Activated T-cell treated with anti-CD3 and anti-CD28 coated beads, Interleukin-2, amount 50 U/mL, for 48 hours (primary cell): Measurements from ENCODE around the gene IL17B.
A peak's percentile ranks its signal among the peaks of the same experiment; 100 is the strongest.

Source experiments
- DNase-seq, 2 experiments: peaks; one replicate each; pipeline ENCODE4 v3.0.0-alpha.2; 2020

Gene IL17B

DNA sequence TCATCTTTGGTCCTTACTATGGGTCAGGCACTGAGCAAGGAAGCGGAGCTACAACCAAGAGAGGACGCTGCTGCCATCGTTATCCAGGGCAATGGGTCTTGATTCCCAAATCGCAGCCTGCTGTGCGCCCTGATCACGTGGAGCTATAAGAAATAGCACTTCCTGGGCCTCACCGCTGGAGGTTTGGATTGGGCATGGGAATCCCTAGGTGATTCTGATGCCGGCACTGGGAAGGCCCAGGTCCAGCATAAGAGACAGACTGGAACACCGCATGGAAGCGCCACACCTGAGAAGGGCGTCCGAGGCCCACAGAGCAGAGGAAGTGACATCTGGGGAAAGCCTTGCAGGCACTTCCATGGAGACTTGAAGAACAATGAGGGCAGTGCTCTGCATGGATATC is 3.0 kb downstream of the IL17B start:
- DNase-seq = no peak

DNA sequence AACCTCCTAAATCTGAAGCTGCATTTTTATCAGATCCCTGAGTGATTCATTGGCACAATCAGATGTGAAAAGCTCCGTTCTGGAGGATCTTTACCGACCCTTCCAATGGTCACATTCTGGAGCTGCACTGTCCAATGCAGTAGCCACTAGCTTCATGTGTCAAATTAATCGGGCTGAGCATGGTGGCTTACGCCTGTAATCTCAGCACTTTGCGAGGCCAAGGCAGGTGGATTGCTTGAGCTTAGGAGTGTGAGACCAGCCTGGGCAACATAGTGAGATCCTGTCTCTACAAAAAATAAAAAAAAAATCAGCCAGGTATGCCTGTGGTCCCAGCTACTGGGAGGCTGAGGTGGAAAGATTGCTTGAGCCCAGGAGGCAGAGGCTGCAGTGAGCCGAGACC is 3.7 kb downstream of the IL17B start:
- no peak for DNase-seq

DNA sequence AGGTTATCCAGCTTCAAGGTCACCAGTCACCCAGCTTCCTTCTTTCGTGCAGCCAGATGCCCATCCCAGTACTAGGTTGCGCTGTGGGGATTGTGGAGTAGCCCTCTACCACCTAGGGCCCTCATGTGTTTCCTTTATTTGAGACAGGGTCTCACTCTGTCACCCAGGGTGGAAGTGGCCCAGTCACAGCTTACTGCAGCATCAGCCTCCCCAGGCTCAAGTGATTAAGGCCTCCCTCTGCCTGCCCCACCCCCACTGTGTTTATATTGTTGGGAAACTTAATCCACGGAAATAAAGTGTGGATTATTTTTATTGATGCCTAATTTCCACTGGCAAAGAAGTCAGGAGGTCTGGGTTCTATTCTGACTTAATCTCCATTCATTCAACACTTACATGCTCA is 4.3 kb downstream of the IL17B start:
- no peak for DNase-seq

DNA sequence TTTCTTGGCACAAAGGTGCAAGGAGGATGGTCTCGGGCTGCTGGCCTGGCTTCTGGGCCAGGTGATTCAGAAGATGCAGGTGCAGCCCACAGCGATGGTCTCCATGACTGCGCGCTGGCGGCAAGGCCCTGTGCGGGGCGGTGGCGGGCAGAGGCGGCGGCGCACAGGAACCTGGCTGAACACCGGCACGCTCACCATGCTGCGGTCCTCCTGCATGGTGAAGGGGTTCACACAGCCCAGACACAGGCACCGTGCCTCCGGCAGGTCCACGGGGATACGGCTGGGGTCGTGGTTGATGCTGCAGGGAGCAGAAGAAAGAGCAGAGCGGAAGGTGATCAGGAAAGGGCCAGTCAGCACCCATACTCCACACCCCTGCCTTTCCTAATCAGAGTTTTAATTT is 4.8 kb downstream of the IL17B start:
- DNase-seq = no peak

DNA sequence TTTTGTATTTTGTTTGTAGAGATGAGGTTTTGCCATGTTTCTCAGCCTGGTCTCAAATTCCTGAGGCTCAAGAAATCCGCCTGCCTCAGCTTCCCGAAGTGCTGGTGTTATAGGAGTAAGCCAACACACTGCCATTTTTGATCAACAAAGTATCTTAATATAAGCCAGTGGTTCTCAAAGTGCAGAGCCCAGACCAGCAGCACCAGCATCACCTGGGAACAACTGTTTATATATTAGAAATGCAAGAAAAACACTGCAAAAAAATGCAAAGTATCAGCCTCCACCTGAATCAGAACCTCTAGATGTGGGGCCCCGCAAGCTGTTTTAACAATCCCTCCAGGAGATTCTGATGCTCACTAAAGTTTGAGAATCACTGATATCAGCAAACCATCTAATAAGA is 6.2 kb downstream of the IL17B start:
- DNase-seq = no peak

DNA sequence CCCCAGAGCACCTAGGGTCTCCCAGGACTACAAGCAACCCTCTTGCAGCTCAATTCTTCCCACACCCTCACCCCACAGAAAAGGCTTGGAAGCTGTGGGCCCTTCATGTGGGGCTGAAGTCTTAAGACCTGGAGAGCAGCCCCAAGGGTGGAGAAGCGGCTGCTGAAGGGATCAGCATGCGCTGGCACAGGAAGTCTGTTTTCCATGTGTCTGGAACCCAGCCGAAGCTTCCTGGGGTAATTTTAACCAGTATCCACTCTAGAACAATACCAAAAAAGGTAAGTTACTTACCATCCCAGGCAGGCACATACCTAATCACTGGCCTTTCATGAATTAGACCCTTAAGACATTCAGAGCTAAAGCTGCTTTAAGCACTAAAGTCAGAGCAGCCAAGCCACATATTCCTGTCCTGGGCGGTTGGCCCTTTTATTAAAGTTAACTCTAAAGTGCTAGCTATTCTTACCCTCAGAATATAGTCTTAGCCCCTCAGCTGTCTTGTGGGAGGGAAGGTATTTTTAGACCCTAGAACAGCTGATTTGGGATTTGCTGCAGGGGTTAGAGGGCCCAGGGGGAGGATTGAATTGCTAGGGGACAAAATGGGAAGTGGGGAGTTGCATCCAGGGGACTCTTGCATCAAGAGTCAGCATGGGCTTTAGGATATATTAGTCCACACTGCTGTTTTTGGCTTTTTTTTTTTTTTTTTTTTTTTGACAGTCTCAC is 6.9 kb downstream of the IL17B start:
- DNase-seq = no peak

DNA sequence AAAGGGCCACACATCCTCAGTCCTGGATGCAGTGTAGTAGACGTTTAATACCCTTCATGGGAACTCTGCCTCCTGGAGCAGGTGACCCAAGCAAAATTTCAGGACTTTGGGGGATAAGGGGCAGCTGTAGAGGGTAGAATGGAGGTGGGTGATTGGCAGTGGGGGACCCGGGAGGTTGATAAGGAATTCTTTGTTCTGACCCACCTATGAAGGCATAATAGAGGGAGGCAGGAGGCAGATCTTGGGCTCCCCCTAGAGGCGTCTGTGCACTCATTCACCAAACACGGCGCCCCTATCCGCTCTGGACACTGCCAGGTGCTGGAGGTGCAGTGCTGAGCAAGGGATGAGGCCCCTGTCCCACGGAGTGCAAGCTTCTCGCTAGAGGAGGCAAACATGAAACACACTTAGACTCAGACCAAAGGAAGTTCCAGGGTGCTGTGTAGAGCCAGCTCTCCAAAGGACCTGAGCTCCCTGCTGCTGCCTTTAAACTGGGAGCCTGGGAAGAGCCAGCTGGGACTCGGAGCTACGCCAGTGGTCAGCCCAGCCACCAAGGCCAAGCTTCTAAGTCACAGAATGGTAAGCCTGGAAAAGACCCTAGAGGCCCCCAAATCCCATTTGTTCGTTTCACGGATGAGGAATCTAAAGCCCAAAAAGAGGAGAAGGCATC is 7.7 kb downstream of the IL17B start:
- peak; percentile 75 to 78 for DNase-seq

DNA sequence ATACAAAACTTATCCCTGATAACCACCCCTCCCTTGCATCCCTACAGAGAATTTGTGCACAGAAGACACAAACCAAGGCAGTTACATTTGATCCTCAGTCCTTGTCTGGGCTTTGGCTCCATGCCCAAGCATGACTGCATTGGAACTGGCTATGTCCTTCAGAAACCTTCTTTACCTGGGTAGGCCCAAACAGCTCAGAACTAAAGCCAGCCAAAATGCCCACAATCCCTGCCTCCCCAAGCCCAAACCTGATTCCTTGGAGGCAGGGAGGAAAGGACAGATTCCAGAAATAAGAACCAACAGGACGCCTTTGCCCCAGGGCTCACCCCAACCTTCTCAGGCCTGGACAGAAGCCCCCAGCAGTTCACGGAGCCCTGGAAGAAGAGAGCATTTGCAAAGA is 8.2 kb downstream of the IL17B start:
- no peak for DNase-seq

DNA sequence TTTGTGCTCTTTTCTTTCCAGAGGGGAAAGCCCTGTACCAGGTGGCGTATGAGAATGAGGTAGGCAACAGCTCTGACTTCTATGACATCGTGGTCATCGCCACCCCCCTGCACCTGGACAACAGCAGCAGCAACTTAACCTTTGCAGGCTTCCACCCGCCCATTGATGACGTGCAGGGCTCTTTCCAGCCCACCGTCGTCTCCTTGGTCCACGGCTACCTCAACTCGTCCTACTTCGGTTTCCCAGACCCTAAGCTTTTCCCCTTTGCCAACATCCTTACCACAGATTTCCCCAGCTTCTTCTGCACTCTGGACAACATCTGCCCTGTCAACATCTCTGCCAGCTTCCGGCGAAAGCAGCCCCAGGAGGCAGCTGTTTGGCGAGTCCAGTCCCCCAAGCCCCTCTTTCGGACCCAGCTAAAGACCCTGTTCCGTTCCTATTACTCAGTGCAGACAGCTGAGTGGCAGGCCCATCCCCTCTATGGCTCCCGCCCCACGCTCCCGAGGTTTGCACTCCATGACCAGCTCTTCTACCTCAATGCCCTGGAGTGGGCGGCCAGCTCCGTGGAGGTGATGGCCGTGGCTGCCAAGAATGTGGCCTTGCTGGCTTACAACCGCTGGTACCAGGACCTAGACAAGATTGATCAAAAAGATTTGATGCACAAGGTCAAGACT is 11.0 kb downstream of the IL17B start:
- DNase-seq = no peak

DNA sequence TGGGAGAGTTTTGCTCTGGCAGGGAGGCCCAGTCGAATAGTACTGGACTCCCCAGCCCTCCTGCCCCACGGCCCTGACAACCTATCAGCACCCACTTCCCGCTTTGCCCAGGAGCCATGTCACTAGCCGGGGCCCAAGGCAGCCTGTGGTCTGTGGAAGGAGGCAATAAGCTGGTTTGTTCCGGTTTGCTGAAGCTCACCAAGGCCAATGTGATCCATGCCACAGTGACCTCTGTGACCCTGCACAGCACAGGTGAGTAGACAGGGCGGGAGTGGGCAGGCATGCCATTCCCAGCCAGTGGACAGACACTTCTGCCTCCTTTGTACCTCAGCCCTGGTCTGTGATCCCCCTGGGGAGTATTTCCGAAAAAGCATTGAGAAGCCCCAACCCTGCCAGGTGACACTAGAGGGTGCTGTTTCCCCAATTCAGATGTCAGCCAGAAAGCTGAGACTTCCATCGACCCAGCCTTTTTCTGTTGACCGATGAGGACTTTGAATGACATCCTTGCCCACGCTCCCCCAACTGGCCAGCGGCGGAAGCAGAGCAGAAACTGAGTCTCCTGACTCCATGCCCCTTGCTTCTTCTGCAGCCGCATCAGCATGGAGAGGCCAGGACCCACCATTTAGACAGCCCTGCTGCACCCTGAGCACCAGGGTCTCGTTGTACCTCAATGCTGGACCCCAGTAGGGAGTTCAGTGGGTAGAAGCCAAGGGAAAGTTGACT is 11.7 kb downstream of the IL17B start:
- DNase-seq = peak; percentile 65 to 68

DNA sequence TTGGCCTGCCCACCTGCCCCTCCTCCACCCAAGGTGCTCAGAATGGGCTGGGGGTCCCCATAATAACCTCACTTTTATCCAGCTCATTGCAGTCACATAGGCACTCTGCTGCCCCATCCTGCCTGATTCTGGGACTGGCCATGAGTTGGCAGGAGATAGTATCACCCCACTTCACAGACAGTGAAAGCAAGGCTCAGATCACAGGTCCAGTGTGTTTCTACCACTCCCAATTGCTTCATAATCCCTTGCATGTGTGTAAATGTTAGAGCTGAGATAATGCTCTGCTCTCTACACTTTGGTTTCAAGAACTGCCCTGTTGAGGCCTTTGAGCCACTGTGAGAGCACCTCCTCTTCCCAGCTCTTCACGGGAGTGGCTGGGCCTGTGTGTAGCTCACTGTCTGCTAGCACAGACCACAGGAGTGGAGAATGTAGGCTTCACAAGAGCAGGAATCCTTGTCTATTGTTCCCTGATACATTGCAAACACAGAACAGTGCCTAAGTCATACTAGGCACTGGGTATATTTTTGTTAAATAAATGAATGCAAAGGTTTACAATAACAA is 12.8 kb downstream of the IL17B start:
- no peak for DNase-seq

DNA sequence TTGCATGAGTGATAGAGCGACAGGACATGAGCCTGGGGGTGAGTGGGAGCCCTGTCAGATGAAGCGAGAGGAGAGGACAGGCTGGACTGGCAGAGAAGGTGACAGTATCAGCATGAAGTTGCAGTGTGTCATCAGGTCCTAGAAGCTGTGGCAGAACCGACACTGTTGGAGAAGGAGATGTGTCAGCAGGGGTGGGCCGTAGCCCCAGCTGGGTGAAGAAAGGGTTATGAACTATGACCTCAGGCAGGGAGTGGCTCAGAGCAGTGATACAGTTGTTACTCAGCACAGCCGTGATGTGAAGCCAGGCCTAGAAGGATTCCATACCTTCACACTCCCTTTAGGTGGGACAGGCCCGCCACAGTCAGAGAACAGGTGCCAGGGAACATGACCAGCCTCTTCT is 13.7 kb downstream of the IL17B start:
- DNase-seq = no peak

DNA sequence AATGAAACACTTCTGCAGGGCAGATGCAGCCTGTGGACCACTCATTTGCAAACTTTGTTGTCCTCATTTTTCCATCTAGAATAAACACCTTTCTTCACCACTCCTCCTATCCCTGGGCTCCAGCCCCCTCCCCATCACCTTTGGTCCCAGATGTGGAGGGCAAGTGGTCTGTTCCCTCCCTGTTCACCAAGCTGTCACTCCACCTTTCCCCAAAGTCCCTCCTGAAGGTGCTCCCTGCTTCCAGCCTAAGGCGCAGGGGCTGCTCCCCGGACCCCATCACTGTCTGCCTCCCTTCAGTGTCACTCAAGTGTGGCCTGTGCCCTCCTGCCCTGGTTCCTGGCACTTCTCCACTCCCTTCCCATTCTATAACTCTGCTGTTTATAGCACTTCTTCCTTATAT is 14.4 kb downstream of the IL17B start:
- no peak for DNase-seq

DNA sequence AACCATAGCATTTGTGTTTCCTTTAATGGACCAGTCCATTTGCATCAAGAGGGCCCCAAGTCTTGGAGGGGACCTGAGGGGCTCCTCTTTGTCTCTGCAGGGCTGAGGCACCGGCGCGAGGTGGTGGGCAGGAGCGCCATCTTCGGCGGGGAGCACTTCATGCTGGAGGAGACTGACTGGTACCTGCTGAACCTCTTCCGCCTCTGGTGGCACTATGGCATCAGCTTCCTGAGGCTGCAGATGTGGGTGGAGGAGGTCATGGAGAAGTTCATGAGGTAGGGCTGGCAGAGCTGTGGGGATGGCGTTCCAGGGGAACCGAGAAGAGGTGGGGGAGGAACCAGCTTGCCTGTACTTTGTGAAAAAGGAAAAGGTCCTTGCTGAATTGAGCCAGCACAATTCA is 15.2 kb downstream of the IL17B start:
- no peak for DNase-seq

DNA sequence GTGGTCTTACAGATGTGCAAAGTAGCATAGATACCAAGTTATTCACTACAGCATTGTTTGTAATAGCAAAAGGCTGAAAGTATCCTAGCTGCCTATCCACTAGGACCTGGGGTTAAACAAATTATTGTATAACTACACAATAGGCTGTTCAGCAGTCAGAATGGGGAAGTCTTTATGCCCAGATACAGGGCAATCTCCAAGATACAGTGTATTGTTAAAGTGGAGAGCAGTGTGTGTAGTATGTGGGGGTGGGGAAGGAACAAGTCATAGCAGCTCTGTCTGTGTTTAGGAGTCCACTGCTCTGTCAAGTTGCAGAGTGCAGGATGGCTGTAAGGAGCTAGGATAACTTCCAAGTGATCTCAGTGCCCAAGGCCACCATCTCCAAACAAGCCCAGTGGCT is 15.7 kb downstream of the IL17B start:
- DNase-seq = no peak

DNA sequence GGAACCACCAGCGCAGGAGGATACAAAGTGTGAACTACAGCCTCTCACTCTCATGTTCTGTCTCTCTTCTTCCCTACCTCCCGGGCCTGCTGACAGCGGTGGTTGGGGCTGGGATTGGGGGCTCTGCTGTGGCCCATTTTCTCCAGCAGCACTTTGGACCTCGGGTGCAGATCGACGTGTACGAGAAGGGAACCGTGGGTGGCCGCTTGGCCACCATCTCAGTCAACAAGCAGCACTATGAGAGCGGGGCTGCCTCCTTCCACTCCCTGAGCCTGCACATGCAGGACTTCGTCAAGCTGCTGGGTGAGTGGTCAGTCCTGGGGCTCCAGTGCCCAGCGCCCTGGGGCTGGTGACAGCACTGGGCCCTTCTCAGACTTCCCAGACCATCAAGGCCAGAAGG is 16.6 kb downstream of the IL17B start:
- DNase-seq = no peak

DNA sequence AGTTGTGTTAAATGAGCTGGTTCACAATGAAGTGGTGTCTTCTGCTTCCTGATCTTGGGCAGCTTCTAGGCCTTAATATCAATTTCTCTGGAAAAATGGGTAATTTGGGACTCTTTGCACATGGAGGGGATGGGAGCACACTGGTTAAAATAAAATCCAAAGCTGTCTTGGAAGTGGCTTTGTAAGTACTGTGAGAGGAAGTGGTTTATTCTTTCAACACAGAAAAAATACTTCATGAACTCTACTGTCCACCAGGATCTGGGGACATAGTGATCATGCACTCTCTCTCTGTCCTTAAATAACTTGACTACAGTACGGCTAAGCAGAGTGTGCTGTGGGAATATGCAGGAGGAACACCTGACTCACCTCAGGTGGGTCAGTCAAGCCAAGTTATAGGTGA is 18.8 kb downstream of the IL17B start:
- no peak for DNase-seq

DNA sequence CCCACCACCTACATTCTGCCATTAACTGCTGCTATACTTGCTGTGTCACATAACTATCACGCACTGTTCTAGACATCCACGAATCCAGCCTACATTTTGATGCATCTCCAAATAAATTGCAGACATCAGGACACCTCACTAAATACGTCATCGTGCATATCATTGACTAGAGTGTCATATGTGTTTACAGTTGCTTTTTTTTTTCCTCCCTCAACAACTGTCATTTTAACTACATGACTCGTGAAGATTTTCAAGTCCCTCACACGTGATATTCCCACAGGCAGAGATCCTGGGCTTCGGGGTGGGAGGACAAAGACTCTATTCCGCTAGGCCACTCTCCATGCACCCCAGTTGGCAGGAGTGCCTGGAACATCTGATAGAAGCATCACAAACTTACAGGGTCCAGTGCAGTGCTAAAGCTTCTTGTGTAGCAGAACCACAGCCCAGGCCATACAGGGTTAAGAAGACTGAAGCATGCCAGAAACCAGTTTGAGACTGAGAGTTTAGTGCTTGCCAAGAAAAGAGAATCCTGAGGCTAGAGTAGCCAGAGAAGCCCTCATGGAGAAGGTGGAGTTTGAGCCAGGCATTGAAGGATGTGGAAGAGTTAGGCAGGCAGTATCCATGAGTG is 20.1 kb downstream of the IL17B start:
- no peak for DNase-seq

DNA sequence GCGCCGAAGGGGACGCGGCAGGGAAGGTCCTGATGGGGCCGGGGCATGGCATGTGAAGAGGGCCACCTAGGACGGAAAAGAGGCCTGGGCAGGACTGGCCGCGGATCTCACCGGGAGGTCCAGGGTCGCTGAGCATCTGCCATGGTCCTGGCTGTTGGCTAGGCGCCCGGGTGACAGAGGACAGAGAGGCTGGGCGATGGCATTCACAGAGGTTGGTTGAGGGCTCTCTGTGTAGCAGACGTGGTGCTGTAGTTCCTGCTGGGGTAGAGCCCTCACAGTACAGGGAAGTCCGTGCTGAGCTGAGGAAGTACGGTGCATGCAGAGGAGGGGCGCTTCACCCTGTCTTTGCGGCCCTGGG is 20.8 kb downstream of the IL17B start:
- peak; percentile 41 to 54 for DNase-seq

DNA sequence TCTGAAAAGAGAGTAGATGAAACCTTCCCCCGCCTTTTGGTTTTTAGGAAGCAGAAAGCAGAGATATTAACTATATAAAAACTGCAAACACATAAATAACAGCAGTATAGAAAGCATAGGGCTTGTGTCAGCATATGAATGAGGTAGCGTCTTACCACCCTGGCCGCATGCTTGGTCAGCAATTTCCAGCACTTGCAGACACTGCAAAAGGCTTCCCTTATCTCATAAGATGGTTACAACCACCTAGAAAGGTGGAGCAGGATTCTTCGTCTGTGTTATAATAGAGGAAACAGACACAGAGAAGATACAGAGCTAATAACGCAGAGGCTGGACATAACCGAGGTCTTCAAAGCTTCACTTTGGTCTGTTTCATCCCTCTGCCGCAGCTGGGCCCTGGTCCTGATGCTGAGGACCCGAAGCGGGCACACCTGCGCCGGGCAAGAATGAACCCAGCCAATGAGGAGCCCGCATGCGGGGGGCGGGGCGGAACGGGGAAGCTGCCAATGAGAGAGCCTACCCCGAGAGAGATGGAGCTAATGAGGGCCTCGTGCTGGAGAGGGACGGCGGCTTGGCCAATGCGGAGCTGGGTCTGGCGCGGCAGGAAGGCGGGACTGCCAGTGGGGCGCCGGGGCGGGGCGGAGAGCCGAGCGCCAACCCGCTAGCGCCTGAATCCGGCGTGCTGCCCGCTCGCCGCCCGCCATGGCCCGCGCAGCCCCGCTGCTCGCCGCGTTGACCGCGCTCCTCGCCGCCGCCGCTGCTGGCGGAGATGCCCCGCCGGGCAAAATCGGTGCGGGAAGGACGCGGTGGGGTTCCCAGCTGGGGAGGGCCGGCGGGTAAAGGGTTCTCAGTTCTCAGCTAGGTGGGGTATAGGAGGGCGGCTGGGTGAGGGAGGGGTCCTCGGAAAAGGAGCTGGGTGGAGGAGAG is 21.5 kb downstream of the IL17B start, which contains the start of gene PCYOX1L:
Gene PCYOX1L (plus strand): TSS at position 677 of the 924 bp plus-strand sequence. CDS start 23 bp downstream, at position 700.
- peak; percentile 89 to 93 for DNase-seq

DNA sequence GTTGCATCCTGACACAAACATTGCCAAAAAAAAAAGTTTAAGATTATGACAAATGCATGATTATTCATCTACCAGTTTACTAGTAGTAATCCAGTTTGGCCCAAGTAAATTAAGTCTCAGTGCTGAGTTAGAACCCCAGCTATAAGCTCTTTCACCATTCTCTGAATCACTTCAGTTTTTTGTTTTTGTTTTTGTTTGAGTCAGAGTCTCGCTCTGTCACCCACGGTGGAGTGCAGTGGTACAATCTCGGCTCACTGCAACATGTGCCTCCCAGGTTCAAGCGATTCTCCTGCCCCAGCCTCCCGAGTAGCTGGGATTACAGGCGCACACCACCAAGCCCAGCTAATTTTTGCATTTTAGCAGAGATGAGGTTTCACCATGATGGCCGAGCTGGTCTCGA is 22.7 kb downstream of the IL17B start:
- peak; percentile 40 to 43 for DNase-seq

DNA sequence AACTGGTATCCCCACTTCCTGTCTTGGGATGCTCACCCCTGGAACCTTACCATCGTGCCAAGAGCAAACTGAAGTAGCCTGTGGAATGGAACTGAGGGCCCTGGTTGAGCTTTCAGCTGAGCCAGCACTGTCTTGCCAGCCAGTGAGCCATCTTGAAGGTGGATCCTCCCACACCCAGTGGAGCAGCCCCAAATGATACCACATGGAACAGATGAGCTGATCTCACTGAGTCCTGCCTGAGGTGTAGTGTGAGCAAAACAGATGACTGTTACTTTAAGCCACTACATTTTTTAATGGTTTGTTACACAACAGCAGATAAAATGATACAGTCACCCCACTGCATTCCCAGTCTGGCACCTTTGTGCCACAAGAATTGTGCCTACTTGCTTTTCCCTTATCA is 23.4 kb downstream of the IL17B start:
- DNase-seq = peak in 1 of 2 experiments; percentile 51
